HEK293T (cell line): ENCODE measurements around the gene SP6.

Experiments
- CTCF ChIA-PET: fragments of 350-600 bp; formaldehyde crosslinking; extraction: SDS; loops from one replicate; lab custom pipeline; 2021; ENCODE audit warnings: antibody characterized with exemption, inconsistent platforms; lab: Yijun Ruan, JAX
- POLR2A ChIA-PET: fragments of 350-600 bp; formaldehyde crosslinking; extraction: SDS; loops from one replicate; lab custom pipeline; 2020; ENCODE audit warnings: antibody characterized with exemption, inconsistent platforms; lab: Yijun Ruan, JAX
- DNase-seq: peaks from one replicate; pipeline ENCODE4 v3.0.0; 2012; ENCODE audit warnings: mixed read lengths; ENCODE audit errors: extremely low spot score
- ARNT ChIP-seq: fragments of 450-650 bp; IDR thresholded peaks from 2 replicates; pipeline ENCODE4 v1.6.1; 2017; ENCODE audit warnings: mild to moderate bottlenecking
- BHLHE40 ChIP-seq: fragments of 450-650 bp; IDR thresholded peaks from 2 replicates; pipeline ENCODE4 v1.6.1; 2016; ENCODE audit warnings: mild to moderate bottlenecking, moderate library complexity, borderline replicate concordance
- CTBP1 ChIP-seq: fragments of 450-650 bp; IDR thresholded peaks from 2 replicates; pipeline ENCODE4 v1.6.1; 2016; ENCODE audit warnings: borderline replicate concordance
- ELF4 ChIP-seq: fragments of 450-650 bp; IDR thresholded peaks from 2 replicates; pipeline ENCODE4 v1.6.1; 2017; ENCODE audit warnings: antibody characterized with exemption
- FOXA1 ChIP-seq: fragments of 450-650 bp; IDR thresholded peaks from 2 replicates; pipeline ENCODE4 v1.6.1; 2016; ENCODE audit warnings: mild to moderate bottlenecking
- FOXK2 ChIP-seq: fragments of 450-650 bp; IDR thresholded peaks from 2 replicates; pipeline ENCODE4 v1.6.1; 2016; ENCODE audit warnings: mild to moderate bottlenecking
- FOXM1 ChIP-seq: fragments of 450-650 bp; IDR thresholded peaks from 2 replicates; pipeline ENCODE4 v1.6.1; 2017; ENCODE audit warnings: mild to moderate bottlenecking, borderline replicate concordance
- HDGF ChIP-seq: fragments of 450-650 bp; IDR thresholded peaks from 2 replicates; pipeline ENCODE4 v1.6.1; 2017; ENCODE audit warnings: antibody characterized with exemption, borderline replicate concordance
- L3MBTL2 ChIP-seq: fragments of 450-650 bp; conservative IDR thresholded peaks from 2 replicates; pipeline ENCODE4 v1.6.1; 2016; ENCODE audit warnings: mild to moderate bottlenecking
- LEF1 ChIP-seq: fragments of 450-650 bp; IDR thresholded peaks from 2 replicates; pipeline ENCODE4 v1.6.1; 2017; ENCODE audit warnings: mild to moderate bottlenecking, borderline replicate concordance
- NFRKB ChIP-seq: fragments of 450-650 bp; IDR thresholded peaks from 2 replicates; pipeline ENCODE4 v1.6.1; 2016; ENCODE audit warnings: mild to moderate bottlenecking, moderate library complexity
- SP1 ChIP-seq: fragments of 450-650 bp; IDR thresholded peaks from 2 replicates; pipeline ENCODE4 v1.6.1; 2017
- SUZ12 ChIP-seq: fragments of 450-650 bp; IDR thresholded peaks from 2 replicates; pipeline ENCODE4 v1.6.1; 2016; ENCODE audit warnings: mild to moderate bottlenecking
- TARDBP ChIP-seq: fragments of 450-650 bp; IDR thresholded peaks from 2 replicates; pipeline ENCODE4 v1.6.1; 2016
- ZNF384 ChIP-seq: fragments of 450-650 bp; IDR thresholded peaks from 2 replicates; pipeline ENCODE4 v1.6.1; 2016
- TF ChIP-seq, protein P1 (sequence below): fragments of 450-650 bp; IDR thresholded peaks from 2 replicates; pipeline ENCODE4 v1.6.1; 2016

The SP6 gene

DNA sequence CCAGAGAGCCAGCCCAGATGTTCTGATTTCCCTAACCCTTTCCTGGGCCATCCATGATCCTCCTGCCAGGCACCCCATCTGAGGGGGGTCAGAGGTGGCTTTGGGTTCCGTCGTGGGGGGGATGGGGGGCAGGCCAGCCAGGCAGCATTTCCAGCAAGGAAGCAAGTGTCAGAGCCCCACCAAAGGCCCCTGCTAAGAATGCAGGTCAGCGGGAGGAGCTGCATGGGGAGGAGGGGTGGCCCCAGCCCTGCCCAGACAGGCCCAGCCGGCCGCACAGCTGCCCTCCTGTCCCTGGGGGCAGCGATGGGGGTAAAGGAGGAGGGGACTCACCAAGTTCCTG is 7.6 kb downstream of the SP6 start:
- no peak for DNase-seq
- POLR2A ChIA-PET, result interaction anchor here (0.6 to 6.4 kb wide), 5 partner anchors 12 to 204 kb away, joined by 3 to 79 read pairs (median 7); partner anchors contain the start of genes LRRC46, MRPL10 and SP2
- no peak for TF ChIP-seq CTBP1
- CTCF ChIA-PET, result interaction anchor here (1.0 to 11.6 kb wide), 5 partner anchors 9 to 169 kb away, joined by 3 to 355 read pairs (median 4); partner anchors contain the start of gene SP2

DNA sequence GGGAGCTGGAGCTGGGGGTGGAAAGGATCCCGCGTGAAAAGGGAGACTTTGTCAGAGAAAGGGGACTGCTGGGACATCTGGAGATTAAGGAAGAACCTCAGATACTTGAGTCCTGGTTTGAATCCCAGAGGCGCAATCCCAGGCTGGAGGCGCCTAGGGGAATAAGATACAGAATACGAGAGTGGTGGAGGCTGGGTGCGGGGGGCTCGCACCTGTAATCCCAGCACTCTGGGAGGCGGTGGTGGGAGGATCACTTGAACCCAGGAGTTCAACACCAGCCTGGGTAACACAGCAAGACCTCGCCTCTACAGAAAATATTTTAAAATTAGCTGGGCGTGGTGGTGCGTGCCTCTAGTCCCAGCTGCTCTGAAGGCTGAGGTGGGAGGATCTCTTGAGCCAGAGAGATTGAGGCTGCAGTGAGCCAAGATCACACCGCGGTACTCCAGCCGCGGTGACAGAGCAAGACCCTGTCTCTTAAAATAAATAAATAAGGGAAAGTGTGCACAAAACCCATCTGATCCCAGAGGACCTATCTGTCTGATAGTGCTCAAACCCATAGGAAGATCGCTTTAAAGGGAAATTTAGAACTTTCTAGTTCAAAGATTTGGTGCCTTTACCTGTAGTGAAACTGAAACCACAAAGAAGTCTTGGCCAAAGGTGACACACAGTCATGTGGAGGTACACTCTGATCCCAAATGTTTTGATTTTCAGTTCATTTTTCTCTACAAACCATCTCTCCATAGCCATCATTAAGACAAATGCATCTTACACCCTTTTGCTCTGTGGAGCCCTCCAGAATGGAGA is 9.3 kb downstream of the SP6 start:
- DNase-seq, result no peak
- TF ChIP-seq ELF4 (no peak), FOXM1 (no peak), LEF1 (no peak), L3MBTL2 (no peak), CTBP1 (no peak)
- ChIA-PET POLR2A (interaction anchor here (0.8 to 6.4 kb wide), 14 partner anchors 9 to 170 kb away, joined by 3 to 79 read pairs (median 4); partner anchors contain the start of genes LRRC46, MRPL10, OSBPL7 and PNPO), CTCF (interaction anchor here (0.6 to 11.6 kb wide), 14 partner anchors 10 to 939 kb away, joined by 3 to 355 read pairs (median 3); partner anchors contain the start of genes CDK5RAP3, LRRC46, MRPL10 and OSBPL7)

DNA sequence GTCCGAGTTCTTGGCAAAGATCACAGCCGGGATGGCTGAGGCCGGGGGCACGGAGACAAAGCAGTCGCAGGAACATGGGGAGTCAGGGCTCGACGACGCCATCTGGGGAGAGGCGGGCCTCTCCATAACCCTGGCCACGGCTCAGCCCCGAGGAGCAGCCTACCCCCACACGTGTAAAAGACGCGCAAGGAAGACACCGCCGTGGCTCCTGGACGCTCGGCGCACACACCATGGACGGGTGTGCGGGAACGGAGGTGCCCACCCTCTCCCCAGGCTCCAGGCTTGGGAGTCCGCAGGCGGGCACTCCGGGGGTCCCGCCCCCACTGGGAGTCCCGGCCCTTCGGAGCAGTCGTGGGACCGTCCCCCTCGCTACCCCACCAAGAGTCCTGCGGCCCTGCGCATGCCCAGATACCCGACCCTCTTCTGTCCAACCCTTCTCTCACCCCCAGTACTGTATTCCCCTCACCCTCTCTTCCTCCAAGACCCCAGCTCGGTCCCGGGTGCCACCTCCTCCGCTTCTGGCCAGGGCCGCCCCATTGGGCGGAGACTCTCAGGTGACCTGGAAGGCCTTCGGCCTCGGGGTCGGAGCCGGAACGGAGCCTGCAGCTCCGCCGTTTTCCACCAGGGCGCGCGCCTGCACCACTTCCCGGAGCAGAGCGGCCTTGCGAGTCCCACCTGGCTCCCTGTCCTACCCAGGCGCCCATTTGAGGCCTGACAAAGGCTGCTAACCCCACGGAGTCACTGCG is 10.0 kb downstream of the SP6 start, which contains the start of gene SCRN2:
Gene SCRN2 (minus strand): TSS at position 532 of the 746 bp plus-strand sequence. CDS start 430 bp downstream, at position 102.
- ChIA-PET POLR2A (interaction anchor here (0.6 to 6.4 kb wide), 15 partner anchors 10 to 262 kb away, joined by 3 to 79 read pairs (median 4); partner anchors contain the start of genes LRRC46, MRPL10, OSBPL7 and PNPO), CTCF (interaction anchor here (0.6 to 11.6 kb wide), 14 partner anchors 9 to 940 kb away, joined by 3 to 355 read pairs (median 3); partner anchors contain the start of genes LRRC46, MRPL10, OSBPL7 and SP2)
- TF ChIP-seq CTBP1, result no peak
- no peak for TF ChIP-seq BHLHE40
- no peak for TF ChIP-seq FOXA1
- TF ChIP-seq, protein P1, sequence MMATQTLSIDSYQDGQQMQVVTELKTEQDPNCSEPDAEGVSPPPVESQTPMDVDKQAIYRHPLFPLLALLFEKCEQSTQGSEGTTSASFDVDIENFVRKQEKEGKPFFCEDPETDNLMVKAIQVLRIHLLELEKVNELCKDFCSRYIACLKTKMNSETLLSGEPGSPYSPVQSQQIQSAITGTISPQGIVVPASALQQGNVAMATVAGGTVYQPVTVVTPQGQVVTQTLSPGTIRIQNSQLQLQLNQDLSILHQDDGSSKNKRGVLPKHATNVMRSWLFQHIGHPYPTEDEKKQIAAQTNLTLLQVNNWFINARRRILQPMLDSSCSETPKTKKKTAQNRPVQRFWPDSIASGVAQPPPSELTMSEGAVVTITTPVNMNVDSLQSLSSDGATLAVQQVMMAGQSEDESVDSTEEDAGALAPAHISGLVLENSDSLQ, result no peak
- TF ChIP-seq L3MBTL2, result peak; percentile 42
- TF ChIP-seq SP1, result no peak
- TF ChIP-seq ARNT, result no peak
- TF ChIP-seq TARDBP, result peak; percentile 36; the same call in 1 of the 2 replicates
- TF ChIP-seq HDGF, result no peak
- peak; percentile 90 for DNase-seq

DNA sequence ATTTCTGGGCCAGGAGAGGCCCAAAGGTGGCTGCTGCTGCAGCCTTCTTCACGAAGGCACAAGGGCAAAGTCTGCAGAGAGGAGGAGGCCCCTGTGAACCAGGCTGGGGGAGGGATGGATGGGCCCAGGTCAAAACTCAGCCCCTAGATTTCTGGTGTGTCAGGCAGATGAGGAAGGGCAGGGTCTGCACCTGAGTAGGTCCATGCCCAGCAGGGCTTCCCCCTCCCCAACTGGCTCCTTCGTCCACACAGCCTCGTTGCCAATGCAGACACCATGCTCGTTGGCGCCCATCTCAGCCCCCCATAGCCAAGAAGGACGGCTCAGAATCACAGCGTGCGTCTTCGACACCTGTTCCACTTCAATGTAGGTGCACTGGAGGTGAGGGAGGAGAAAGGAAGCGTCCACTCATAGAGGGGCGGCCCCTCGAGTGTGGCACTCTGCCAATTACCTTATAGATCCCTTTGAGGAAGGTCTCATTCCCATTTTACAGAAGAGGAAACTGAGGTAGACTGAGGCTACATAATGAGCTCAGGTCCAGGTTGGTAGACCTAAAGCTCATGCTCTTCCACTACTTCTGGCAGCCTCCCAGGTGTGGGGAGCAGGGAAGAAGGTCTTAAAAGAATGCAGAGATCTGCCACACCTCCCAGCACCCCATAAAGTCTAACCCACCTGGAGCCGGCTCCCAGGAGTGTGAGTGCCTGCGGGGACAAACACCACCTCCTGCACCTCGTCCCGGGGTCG is 10.8 kb downstream of the SP6 start:
- no peak for DNase-seq
- CTCF ChIA-PET, result interaction anchor here (0.6 to 11.6 kb wide), 5 partner anchors 9 to 106 kb away, joined by 3 to 355 read pairs (median 5); partner anchors contain the start of genes LRRC46, MRPL10 and SP2
- no peak for TF ChIP-seq BHLHE40
- TF ChIP-seq TARDBP, result no peak
- no peak for TF ChIP-seq ELF4
- no peak for TF ChIP-seq L3MBTL2
- TF ChIP-seq FOXA1, result no peak
- no peak for TF ChIP-seq SUZ12
- TF ChIP-seq LEF1, result no peak
- POLR2A ChIA-PET, result interaction anchor here (0.6 to 6.4 kb wide), 10 partner anchors 9 to 262 kb away, joined by 3 to 79 read pairs (median 5); partner anchors contain the start of genes LRRC46, MRPL10, OSBPL7 and PNPO

DNA sequence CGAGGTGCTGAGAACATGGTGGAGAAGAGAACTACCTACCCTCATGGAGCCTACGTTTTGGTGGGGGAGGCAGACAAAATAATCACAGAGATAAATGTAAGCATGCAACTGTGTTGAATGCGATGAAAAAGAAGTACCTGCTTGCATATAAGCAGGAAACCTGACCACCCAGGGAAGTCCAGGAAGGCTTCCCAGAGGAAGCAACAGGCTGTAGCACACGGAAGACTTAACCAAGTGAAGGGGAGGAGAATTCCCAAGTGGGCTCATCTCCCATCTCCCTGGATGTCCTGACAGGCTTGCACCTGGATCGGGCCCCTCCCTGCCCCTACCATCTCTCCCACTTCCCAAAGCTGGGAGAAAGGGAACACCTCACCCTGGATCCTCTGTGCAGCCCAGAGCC is 11.9 kb downstream of the SP6 start:
- CTCF ChIA-PET, result interaction anchor here (11.6 kb wide), 1 partner anchor 48 kb away, joined by 355 read pairs; the partner anchor contains the start of gene SP2
- DNase-seq, result no peak
- POLR2A ChIA-PET, result interaction anchor here (0.6 to 6.4 kb wide), 5 partner anchors 8 to 102 kb away, joined by 3 to 79 read pairs (median 5); partner anchors contain the start of genes LRRC46, MRPL10, PNPO and SP2
- TF ChIP-seq ZNF384 (no peak), NFRKB (no peak), CTBP1 (no peak), ARNT (no peak), FOXM1 (no peak), FOXA1 (no peak), LEF1 (no peak), SUZ12 (no peak), SP1 (no peak), FOXK2 (no peak)

DNA sequence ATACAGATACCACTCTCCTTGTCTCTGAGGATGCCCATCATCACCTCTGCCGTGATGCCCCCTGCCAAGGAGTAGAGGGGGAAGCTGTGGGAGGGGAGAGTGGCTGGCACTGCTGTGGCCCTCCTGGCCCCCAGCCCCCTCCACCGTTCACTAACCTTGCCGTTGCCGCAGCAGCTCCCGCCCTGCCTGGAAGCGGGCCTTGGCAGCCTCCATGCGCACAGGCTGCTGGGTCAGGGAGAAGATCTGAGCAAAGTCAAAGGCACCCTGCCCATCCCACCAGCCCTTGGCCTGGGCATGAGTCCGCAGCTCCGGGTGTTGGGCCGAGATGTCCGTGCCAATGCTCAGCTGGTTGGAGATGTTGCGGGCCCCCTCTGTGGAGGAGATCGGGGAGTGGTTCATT is 12.3 kb downstream of the SP6 start:
- TF ChIP-seq ELF4, result no peak
- no peak for TF ChIP-seq CTBP1
- TF ChIP-seq LEF1, result no peak
- no peak for TF ChIP-seq ZNF384
- no peak for TF ChIP-seq SP1
- no peak for TF ChIP-seq L3MBTL2
- TF ChIP-seq FOXM1, result no peak
- TF ChIP-seq BHLHE40, result no peak
- no peak for TF ChIP-seq NFRKB
- no peak for TF ChIP-seq SUZ12
- no peak for TF ChIP-seq HDGF
- no peak for TF ChIP-seq ARNT
- CTCF ChIA-PET, result no interaction called here
- POLR2A ChIA-PET, result interaction anchor here (0.9 to 6.4 kb wide), 4 partner anchors 7 to 103 kb away, joined by 3 to 79 read pairs (median 8); partner anchors contain the start of genes LRRC46, MRPL10, PNPO and SP2
- DNase-seq, result no peak
